IPS DF 4.7 (cell line): ENCODE data around the gene RBM19.

Experiments used
- DNase-seq: peaks from one replicate; pipeline ENCODE4 v3.0.0-alpha.2; 2013; ENCODE audit warnings: low spot score; ENCODE audit errors: extremely low read depth

The RBM19 gene

DNA sequence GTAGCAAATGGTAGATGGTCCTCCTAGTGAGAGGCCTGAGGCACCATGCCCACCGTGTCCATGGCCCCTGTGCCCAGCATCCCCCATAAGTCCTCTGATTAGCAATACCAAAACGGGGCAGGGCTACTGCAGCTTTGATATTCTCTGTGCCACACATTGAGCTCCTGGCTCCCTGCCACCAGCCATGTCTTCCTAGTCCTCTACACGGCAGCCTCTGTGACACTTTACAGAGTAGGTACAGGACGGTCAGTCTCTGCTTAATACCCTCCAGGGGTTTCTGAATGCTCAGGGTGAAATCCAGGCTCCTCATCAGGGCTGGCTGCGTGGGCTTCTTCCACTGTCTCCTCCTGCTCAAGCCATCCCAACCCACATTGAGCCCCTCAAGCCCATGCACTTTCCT is 8.0 kb downstream of the RBM19 start:
- DNase-seq, result no peak

GRCh38 chr12:113957627-113958026 is 8.5 kb downstream of the RBM19 start:
- DNase-seq, result no peak

DNA sequence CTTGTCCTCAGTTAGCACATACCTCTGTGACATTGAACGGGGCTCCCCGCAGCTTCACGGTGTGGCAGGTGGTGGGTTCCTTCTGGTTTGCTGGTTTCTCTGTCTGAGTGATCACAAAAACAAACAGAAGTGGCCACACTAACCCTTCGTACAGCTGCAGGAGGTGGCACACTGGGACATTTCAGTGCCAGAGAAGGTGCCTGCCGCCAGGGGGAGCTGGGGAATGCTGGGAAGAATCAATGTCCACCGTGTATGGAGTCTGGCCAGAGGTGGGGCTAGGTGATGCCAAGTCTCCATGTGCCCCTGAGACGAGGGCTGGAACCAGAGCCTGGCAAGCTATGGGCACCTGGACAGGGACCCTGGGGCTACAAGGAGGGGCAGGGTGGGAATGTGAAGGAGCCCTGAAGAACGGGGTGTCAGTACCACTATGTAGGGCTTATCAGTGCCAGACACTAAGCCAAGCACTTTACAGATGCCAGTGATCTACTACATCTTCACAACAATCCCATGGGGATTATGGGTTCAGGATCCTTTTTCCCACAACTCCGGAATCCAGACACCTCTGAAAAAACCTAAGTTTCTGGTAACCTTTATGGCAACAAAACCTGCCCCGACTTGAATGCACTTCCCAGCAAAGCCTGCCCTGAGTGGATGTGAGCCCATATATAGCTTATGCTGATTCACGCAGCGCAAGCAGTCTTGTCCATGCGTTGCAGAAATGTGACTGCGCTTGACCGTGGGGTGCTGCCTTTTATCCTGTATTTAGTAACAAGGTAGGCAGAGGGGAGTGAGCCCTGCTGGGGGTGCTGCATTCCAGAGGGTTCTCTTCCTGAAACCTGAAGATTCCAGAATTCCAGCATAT is 10.8 kb downstream of the RBM19 start:
- no peak for DNase-seq

DNA sequence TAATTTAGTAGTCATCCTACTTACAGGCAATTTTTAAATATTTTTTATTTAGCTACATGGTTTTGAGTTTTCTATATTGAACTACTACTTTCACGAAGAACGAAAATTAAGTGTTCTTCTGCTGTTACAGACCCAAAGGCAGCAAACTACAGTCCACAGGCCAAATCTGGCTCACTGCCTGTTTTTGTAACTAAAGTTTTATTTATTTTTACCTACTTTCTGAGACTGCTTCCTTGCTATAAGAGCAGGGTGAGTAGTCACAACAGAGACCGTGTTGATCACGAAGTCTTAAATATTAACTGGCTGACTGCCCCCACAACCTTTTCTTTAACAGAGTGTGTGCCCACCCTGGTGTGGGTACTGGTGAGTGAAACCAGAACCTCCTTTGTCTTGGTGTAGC is 11.6 kb downstream of the RBM19 start:
- no peak for DNase-seq

- DNase-seq, result no peak
Measured at GRCh38 chr12:113950873-113951272, 15.3 kb downstream of the RBM19 start.

DNA sequence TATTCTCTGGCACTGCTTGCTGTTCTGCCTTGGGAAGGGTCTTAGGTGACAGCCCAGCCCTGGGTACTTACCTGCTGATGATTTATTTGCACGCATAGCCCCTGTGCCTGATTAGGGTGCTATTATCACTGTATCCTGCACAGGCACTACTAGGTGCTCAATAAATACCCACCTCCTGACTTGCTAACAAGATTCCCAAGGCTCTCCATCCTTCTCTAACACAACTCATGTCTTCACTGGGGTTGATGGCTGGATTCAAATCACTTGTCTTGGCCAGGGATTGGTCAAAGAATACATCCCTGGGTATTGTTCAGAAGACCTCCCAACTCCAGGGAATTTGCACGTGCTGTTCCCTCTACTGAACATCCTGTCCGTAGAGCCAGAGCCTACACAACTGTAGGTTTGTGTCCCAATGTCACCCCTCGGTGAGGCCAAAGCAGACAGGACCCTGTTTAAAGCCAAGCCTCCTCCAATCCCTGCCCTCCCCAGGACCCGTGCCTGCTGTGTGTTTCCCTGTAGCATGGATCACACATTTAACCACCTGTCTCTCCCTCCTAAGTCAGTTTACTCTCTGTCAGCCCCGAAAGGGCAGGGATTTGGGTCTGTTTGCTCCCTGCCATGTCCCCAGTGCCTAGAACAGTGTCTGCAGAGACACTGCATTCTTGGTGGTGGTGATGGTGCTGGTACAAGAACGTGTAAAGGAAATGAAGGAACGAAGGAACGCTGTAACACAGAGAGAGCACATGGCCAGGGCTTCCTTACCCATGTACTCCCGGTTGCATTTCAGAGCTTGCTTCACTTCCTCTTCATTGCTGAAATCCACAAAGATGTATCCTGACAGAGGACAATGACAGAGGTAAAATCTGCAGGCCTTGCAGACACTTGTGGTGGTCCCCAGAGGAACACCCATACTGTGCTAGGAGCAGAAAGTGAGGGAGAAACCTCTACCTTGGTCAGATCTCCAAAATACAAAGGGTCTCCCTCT is 16.5 kb downstream of the RBM19 start:
- DNase-seq, result no peak

- no peak for DNase-seq
Measured at GRCh38 chr12:113948151-113948914, 17.8 kb downstream of the RBM19 start.

DNA sequence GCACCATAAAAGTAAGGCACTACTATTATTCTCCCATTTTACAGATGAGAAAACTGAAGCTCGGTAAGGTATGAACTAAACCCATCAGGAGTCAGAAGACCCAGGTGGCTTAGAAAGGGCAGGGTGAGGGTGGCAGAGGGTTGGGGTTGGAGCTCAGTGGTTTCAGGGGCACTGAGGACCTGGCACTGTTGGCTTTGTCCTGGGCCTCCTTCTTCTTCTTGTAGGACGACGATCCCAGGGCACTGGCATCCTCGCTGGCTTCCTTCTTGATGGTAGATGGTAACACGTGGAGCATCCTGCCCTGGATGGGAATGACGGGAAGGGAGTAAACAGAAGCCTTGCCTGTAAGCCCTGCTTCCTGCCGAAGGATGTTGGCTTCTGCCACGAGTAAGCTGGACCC is 19.9 kb downstream of the RBM19 start:
- DNase-seq, result no peak

DNA sequence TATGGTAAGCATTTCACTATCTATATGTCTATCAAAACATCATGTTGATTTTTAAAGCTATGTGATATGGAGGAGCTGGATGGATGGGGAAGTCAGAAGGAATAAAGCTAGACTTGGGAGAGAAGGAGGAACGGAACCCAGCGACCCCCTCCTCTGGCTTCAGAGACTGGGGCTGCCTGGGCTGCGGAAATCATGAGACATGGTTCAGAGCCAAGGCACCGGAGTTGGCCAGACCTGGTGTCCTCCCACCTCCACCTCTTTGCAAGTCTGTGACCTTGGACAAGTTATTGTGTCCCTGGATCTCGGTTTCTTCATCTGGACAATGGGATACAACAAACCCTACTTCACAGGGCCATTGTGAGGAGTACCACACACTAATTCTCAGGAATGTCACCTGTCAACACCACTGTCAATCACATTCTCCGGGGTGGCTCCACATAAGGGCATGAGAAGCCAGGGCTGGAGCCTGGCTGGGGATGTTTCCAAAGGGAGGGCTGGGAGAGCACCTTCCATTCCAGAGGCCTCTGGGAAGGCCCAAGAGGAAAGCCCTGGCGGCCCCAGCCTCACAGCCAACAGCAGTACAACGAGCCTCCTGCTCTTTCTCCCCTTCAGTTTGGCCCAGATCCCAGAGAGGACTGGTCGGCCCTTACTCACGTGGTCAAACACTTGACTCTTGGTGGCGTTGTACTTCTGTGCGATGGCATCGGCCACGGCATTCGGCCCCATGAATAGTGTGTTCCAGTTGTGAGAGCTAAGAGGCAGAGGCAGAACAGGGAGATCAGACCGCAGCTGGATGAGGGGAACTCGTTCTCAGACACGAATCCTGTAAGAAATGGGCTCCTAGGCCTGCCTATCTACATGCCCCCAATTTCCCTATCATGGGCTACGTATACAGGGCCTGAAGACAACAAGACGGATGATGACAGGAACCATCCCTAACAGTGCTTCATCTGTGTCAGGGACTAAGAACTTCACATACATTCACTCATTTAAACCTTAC is 20.7 kb downstream of the RBM19 start:
- no peak for DNase-seq

DNA sequence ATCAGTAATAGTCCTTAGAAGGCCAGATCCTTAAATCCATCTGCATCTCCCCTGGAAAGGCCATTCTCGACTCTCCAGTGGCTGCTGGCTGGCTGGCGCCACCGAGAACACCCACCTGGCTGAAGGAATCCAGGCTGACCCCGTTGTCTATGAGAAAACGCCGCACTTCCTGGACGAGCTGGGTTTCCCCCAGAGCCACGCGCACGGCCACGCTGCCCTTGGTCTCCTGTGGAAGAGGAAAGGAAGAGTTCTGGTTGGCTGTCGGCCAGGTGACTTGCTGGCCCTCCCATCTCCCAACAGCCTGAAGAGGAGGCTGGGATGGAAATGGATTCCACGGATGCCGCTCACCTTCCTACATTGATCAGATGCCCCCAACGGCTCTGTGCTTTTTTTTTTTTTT is 23.9 kb downstream of the RBM19 start:
- no peak for DNase-seq

DNA sequence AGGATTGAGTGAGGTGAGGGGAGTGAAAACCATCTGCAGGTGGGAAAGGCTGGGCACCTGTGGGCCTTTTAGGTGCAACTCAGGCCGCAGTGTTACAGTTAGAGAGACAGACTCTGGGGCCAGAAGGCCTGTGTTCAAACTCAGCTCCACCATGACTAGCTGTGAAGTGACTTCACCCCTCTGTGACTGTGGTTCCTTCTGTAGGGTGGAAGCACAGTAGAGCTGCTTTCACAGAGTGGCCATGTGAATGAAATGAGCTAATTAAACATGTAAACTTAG is 25.0 kb downstream of the RBM19 start:
- no peak for DNase-seq

DNA sequence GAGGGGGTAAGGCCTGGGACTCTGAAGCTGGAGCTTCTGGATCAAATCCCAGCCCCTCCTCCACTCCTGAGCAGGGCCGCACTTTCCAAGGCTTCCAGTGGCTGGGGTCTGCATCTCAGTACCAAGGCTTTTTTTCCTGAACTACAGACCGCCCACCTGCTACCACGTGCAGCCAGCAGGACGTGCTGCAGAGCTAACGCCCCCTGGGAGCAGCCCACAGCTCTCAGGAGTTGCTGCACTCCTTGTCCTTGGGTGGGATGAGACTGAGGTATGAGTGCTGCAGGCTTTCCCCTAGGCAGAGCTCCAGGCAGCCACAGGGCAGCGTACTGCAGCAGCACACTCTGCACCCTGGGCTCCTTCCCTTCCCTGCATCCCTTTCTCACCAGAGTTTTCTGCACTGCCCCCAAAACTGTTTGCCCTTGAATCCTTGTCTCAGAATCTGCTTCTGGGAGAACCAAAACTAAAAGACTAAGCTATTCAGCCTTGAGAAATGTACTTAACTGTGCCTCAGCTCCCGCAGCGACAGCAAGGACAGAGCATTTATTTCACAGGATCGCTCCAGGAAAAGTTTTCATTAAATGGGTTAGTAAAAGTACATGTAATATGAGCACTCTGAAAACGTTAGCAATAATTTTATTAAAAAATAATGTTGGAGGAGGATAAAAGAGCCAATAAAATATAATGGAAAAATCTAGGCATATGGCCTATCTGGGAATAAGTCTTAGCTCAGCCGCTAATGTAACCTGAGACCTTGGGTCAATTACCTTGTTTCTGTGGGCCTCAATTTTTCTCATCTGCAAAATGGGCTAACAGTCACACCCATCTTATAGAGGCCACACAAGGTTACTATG is 25.5 kb downstream of the RBM19 start:
- no peak for DNase-seq

- no peak for DNase-seq
Measured at GRCh38 chr12:113939867-113940266, 26.3 kb downstream of the RBM19 start.

DNA sequence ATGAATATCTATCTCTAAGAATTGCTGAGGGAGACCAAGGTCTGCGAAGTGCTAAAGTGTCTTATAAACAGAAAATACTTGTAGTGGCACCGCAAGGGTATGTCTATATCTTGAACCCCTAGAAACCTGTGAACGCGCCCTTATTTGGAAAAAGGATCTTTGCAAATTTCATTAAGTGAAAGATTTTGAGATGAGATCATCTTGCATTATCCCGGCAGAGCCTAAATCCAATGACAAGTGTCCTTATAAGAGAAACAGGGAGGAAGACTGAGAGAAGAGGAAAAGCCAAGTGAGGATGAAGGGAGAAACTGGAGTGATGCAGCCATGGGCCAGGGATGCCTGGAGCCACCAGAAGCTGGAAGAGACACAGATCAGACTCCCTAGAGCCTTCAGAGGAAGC is 27.7 kb downstream of the RBM19 start:
- no peak for DNase-seq

DNA sequence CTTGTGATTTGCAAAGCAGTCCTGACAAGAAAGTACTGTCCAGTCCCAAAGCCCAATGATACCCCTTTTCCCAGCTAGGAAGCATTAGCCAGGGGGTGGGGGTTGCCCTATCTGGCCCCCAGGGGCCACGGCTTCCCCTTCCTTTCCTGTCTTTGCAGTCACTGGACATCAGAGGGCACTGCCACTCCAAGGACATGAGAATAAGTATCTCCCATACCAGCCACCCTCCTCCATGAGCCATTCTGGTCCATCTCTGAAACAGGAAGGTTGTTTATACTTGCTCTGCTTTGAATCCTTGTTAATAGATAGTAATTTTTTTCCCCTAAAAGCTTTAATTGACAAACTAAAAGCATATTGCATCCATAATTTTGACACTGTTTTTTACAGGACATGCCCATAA is 29.7 kb downstream of the RBM19 start:
- no peak for DNase-seq

DNA sequence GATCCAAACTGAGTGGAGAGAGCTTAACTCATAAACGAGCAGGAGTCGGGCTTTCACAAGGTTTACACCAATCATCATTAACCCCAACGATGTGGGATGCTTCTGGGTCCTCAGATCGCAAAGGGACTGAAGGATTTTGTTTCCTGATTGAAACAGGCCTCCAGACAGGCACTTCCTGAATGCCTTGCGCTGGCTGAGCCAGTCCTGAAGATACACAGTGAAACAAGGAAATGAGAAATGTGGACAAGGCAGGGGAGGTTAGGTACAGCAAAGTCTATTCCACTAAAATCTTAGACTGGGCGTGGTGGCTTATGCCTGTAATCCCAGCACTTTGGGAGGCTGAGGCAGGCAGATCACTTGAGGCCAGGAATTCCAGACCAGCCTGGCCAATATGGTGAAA is 30.7 kb downstream of the RBM19 start:
- no peak for DNase-seq

GRCh38 chr12:113934946-113935345 is 31.2 kb downstream of the RBM19 start:
- no peak for DNase-seq

- DNase-seq, result no peak
Measured at GRCh38 chr12:113934060-113934814, 31.9 kb downstream of the RBM19 start.

DNA sequence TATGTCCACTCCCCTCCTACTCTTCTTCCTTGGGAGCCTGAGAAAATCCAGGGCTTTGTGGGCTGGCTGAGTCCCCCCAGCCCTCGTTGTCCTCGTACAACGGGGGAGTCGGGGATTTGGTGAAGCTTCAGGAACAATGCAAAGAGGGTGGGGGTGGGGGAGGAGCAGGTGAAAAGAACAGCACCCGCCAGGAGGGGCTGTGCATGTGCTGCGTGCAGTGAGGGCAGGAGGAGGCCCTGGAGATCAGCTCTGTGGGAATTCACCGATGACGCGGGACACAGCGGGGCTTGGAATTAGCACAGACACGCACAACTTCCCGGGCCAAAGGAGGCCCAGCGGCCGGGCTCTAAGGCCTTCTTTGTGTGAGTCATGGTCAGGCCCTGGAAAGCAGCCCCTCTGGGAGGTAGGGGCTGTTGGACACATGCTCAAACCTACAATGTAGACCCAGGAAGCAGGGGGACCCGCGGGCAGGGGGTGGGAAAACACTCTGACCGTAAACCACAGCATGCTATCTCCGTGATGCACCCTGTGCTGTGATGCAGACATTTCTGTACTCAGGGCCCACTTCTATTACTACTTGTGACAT is 32.8 kb downstream of the RBM19 start:
- DNase-seq, result no peak
